Measurements from ENCODE around the gene CPA2. TPM values are rescaled to one million over a fixed set of nuclear protein-coding genes. Genes with fewer than 3 reads are reported as not detected.

Gene CPA2
- total RNA-seq, result not detected in 2 replicates

GRCh38 chr7:130266258-130266960 is at the start of gene CPA2:
CPA2 (plus strand) TSS chr7:130266863; CDS start chr7:130266882, 19 bp downstream.

GRCh38 chr7:130292682-130293257 is 26.1 kb downstream of the CPA2 start, which contains the start of gene CPA4:
CPA4 (plus strand) TSS chr7:130293161; CDS start chr7:130293181, 20 bp downstream.

Other genes starting within 250 kb of the CPA2 start
- 12.1 and 14.7 TPM in 2 replicates for gene ZC3HC1, start 215.5 kb upstream of the CPA2 start, total RNA-seq
- 19.4 and 34.6 TPM in 2 replicates for gene KLHDC10, start 196.3 kb upstream of the CPA2 start, total RNA-seq
- gene TMEM209, start 61.5 kb upstream of the CPA2 start, total RNA-seq, result 4.4 and 8.7 TPM in 2 replicates
- gene SSMEM1, start 59.0 kb upstream of the CPA2 start, total RNA-seq, result not detected in 2 replicates
- 0.25 TPM in 1 of 2 replicates, not detected in the other for gene CPA4, start 26.3 kb downstream of the CPA2 start, total RNA-seq
- gene CPA5, start 78.0 kb downstream of the CPA2 start, total RNA-seq, result not detected in 2 replicates
- gene CPA1, start 113.6 kb downstream of the CPA2 start, total RNA-seq, result not detected in 2 replicates
- gene CEP41, start 174.2 kb downstream of the CPA2 start, total RNA-seq, result 6.5 and 9.8 TPM in 2 replicates
- 1.1 and 3.2 TPM in 2 replicates for gene MEST, start 225.2 kb downstream of the CPA2 start, total RNA-seq

Data from bladder microvascular endothelial cell (primary cell).